DND-41 (cell line): ENCODE measurements around the gene TMIE.

Experiments
- ATAC-seq: fragments of 200-7000 bp; cut with Tn5 transposase; 3 replicates; pipeline ENCODE4 v1.9.1; 2021; ENCODE audit warnings: low read depth; ENCODE audit not compliant: insufficient read depth
- DNase-seq: peaks from one replicate; pipeline ENCODE4 v3.0.0-alpha.2; 2020
- H2AFZ ChIP-seq: 2 replicates; pipeline ENCODE4 v1.6.0; 2012; ENCODE audit warnings: low read depth, low read length
- H3K27ac ChIP-seq: 2 replicates; pipeline ENCODE4 v1.5.1; 2012; ENCODE audit warnings: low read length, inconsistent platforms
- H3K27me3 ChIP-seq: fragments of 200-600 bp; sonication (generic); 2 replicates; pipeline ENCODE4 v1.6.0; 2012; ENCODE audit warnings: low read length, mild to moderate bottlenecking, inconsistent platforms; ENCODE audit not compliant: insufficient read depth, poor library complexity
- H3K36me3 ChIP-seq: 2 replicates; pipeline ENCODE4 v1.5.1; 2012; ENCODE audit warnings: low read length, inconsistent platforms; ENCODE audit not compliant: insufficient read depth
- H3K4me1 ChIP-seq: 2 replicates; pipeline ENCODE4 v1.5.1; 2012; ENCODE audit warnings: mild to moderate bottlenecking, low read length; ENCODE audit not compliant: insufficient read depth
- H3K4me2 ChIP-seq: 2 replicates; pipeline ENCODE4 v1.6.0; 2012; ENCODE audit warnings: mild to moderate bottlenecking, moderate library complexity, low read length, inconsistent platforms; ENCODE audit not compliant: insufficient read depth
- H3K4me3 ChIP-seq, 2 experiments: fragments of 200-600 bp in 1 of 2; shearing (Covaris generic) in 1 of 2; 2 replicates each; pipeline ENCODE4 v1.5.1; 2012 to 2016; ENCODE audit warnings: inconsistent platforms in 2 of 2, low read length in 2 of 2, mild to moderate bottlenecking in 2 of 2, low read depth in 1 of 2, moderate library complexity in 1 of 2
- H3K79me2 ChIP-seq: 2 replicates; pipeline ENCODE4 v1.6.0; 2012; ENCODE audit warnings: low read length, inconsistent platforms; ENCODE audit not compliant: insufficient read depth
- H3K9ac ChIP-seq: 2 replicates; pipeline ENCODE4 v1.6.0; 2012; ENCODE audit warnings: low read depth, mild to moderate bottlenecking, inconsistent platforms, low read length, moderate library complexity
- H3K9me3 ChIP-seq: 2 replicates; pipeline ENCODE4 v1.5.1; 2012; ENCODE audit warnings: low read length, moderate library complexity, mild to moderate bottlenecking, inconsistent platforms; ENCODE audit not compliant: insufficient read depth, severe bottlenecking
- H4K20me1 ChIP-seq: 2 replicates; pipeline ENCODE4 v1.6.0; 2012; ENCODE audit warnings: low read length; ENCODE audit not compliant: insufficient read depth
- CTCF ChIP-seq: IDR thresholded peaks from 2 replicates; pipeline ENCODE4 v1.5.1; 2012; ENCODE audit warnings: borderline replicate concordance, low read length, moderate library complexity, mild to moderate bottlenecking; ENCODE audit not compliant: poor library complexity, severe bottlenecking; ENCODE audit errors: extremely low read depth
- EZH2 ChIP-seq: IDR thresholded peaks from 3 replicates; pipeline ENCODE4 v1.6.1; 2012; ENCODE audit warnings: borderline replicate concordance, low read depth, mild to moderate bottlenecking, moderate library complexity, low read length, inconsistent platforms; ENCODE audit not compliant: severe bottlenecking

TMIE gene

GRCh38 chr3:46690798-46691197 lies 10.4 kb upstream of the TMIE start:
- no peak for DNase-seq
- H3K4me3 ChIP-seq = no peak overlapping the region

GRCh38 chr3:46692566-46692990 lies 8.6 kb upstream of the TMIE start:
- TF ChIP-seq EZH2 (no peak), CTCF (no peak)
- Histone ChIP-seq H3K9me3 (no peaks in the 10 kb centered on the region), H3K36me3 (no peaks in the 10 kb centered on the region), H3K4me3 (no peak overlapping the region), H3K4me1 (peaks cover 27% of the 10 kb centered on the region), H3K27me3 (no peaks in the 10 kb centered on the region), H3K27ac (no peak overlapping the region), H4K20me1 (no peaks in the 10 kb centered on the region), H2AFZ (no peak overlapping the region), H3K79me2 (no peaks in the 10 kb centered on the region), H3K9ac (no peak overlapping the region), H3K4me2 (no peak overlapping the region)
- ATAC-seq = no peak
- no peak for DNase-seq

More at GRCh38 chr3:46690798-46691197, 10.4 kb upstream of the TMIE start:
- Histone ChIP-seq H3K4me2 (no peak overlapping the region), H4K20me1 (no peaks in the 10 kb centered on the region), H2AFZ (no peak overlapping the region), H3K27me3 (no peaks in the 10 kb centered on the region), H3K79me2 (no peaks in the 10 kb centered on the region), H3K9ac (no peak overlapping the region), H3K36me3 (no peaks in the 10 kb centered on the region), H3K27ac (no peak overlapping the region), H3K4me1 (peaks cover 21% of the 10 kb centered on the region), H3K9me3 (no peaks in the 10 kb centered on the region)
- no peak for TF ChIP-seq EZH2
- TF ChIP-seq CTCF = no peak
- ATAC-seq = no peak

- Histone ChIP-seq H4K20me1 (no peaks in the 10 kb centered on the region), H3K27ac (peak within 1 kb of the TSS; percentile 84)
- no peak for TF ChIP-seq CTCF
- TF ChIP-seq EZH2 = no peak
Observed at GRCh38 chr3:46693038-46693891, 7.9 kb upstream of the TMIE start, which contains the start of gene ALS2CL. ALS2CL (minus strand) TSS chr3:46693679; CDS start chr3:46689440, 4,239 bp downstream.

More at GRCh38 chr3:46693038-46693891, 7.9 kb upstream of the TMIE start, which contains the start of gene ALS2CL:
- Histone ChIP-seq H3K27me3 (no peaks in the 10 kb centered on the region), H3K79me2 (no peaks in the 10 kb centered on the region), H3K4me2 (no peak within 1 kb of the TSS), H3K9ac (peak within 1 kb of the TSS; percentile 41), H3K4me3 (no peak within 1 kb of the TSS), H3K36me3 (no peaks in the 10 kb centered on the region), H3K9me3 (no peaks in the 10 kb centered on the region), H2AFZ (peak within 1 kb of the TSS; percentile 75), H3K4me1 (peaks cover 27% of the 10 kb centered on the region)
- ATAC-seq = no peak
- no peak for DNase-seq
